Liver (tissue), 9 donors: Measurements from ENCODE around the gene XRCC1. TPM values are rescaled to one million over a fixed set of nuclear protein-coding genes. Genes with fewer than 3 reads are reported as not detected.
A peak's percentile ranks its signal among the peaks of the same experiment; 100 is the strongest.
"Not testable (repeated sequence)": the region's sequence is repeated elsewhere in the genome, so short reads cannot be mapped to it uniquely, and the experiment has no call there.

Experiments used
- DNase-seq: peaks from one replicate; pipeline ENCODE4 v3.0.0-alpha.2; 2017; ENCODE audit warnings: low spot score
- H3K27ac ChIP-seq, 2 donors: one replicate each; pipeline ENCODE4 v1.7.0; 2013; ENCODE audit warnings: inconsistent platforms in 2 of 2, low read length in 2 of 2, control low read depth in 1 of 2, low read depth in 1 of 2, mild to moderate bottlenecking in 1 of 2
- H3K27me3 ChIP-seq, 4 donors: one replicate each; pipeline versions ENCODE4 v1.6.1 to v1.7.0; 2013; ENCODE audit warnings: low read length in 3 of 4, inconsistent platforms in 1 of 4, mild to moderate bottlenecking in 1 of 4, moderate library complexity in 1 of 4; ENCODE audit not compliant: control insufficient read depth in 4 of 4, insufficient read depth in 4 of 4
- H3K36me3 ChIP-seq, 4 donors: one replicate each; pipeline versions ENCODE4 v1.6.1 to v1.7.0; 2013; ENCODE audit warnings: low read length in 3 of 4, mild to moderate bottlenecking in 3 of 4, low read depth in 1 of 4, moderate library complexity in 1 of 4; ENCODE audit not compliant: control insufficient read depth in 4 of 4, insufficient read depth in 3 of 4
- H3K4me1 ChIP-seq, 4 donors: one replicate each; pipeline versions ENCODE4 v1.6.1 to v1.7.0; 2013; ENCODE audit warnings: low read length in 3 of 4, mild to moderate bottlenecking in 3 of 4, moderate library complexity in 1 of 4; ENCODE audit not compliant: control insufficient read depth in 4 of 4, insufficient read depth in 4 of 4
- H3K4me3 ChIP-seq, 3 donors: one replicate each; pipeline versions ENCODE4 v1.6.1 to v1.7.0; 2013; ENCODE audit warnings: low read length in 3 of 3, control low read depth in 1 of 3, low read depth in 1 of 3, mild to moderate bottlenecking in 1 of 3
- H3K9ac ChIP-seq, 2 donors: one replicate each; pipeline ENCODE4 v1.7.0; 2013; ENCODE audit warnings: low read length in 2 of 2, mild to moderate bottlenecking in 2 of 2, moderate library complexity in 2 of 2, control low read depth in 1 of 2, low read depth in 1 of 2
- H3K9me3 ChIP-seq, 4 donors: one replicate each; pipeline versions ENCODE4 v1.6.1 to v1.7.0; 2013; ENCODE audit warnings: low read length in 3 of 4; ENCODE audit not compliant: control insufficient read depth in 4 of 4
- EGR1 ChIP-seq, 2 donors: IDR thresholded peaks; 2 replicates each; pipeline ENCODE4 v1.6.1; 2016 to 2018; ENCODE audit warnings: antibody characterized with exemption in 2 of 2, low read depth in 2 of 2
- GABPA ChIP-seq, 2 donors: IDR thresholded peaks in 1 of 2; conservative IDR thresholded peaks in 1 of 2; 2 replicates each; pipeline ENCODE4 v1.6.1; 2016; ENCODE audit warnings: antibody characterized with exemption in 2 of 2, mild to moderate bottlenecking in 1 of 2, moderate library complexity in 1 of 2
- HNF4A ChIP-seq, 2 donors: conservative IDR thresholded peaks; 2 replicates each; pipeline ENCODE4 v1.6.1; 2016; ENCODE audit warnings: antibody characterized with exemption in 2 of 2, mild to moderate bottlenecking in 2 of 2
- JUND ChIP-seq, 2 donors: IDR thresholded peaks; 2 replicates each; pipeline ENCODE4 v1.6.1; 2016; ENCODE audit warnings: antibody characterized with exemption in 2 of 2
- RAD21 ChIP-seq, 2 donors: IDR thresholded peaks; 2 replicates each; pipeline ENCODE4 v1.6.1; 2016; ENCODE audit warnings: antibody characterized with exemption in 2 of 2, mild to moderate bottlenecking in 2 of 2
- REST ChIP-seq: IDR thresholded peaks from 2 replicates; pipeline ENCODE4 v1.6.1; 2016; ENCODE audit warnings: antibody characterized with exemption, mild to moderate bottlenecking
- SP1 ChIP-seq: IDR thresholded peaks from 2 replicates; pipeline ENCODE4 v1.6.1; 2018; ENCODE audit warnings: antibody characterized with exemption, mild to moderate bottlenecking
- WGBS: extraction: QIAGEN DNeasy Blood & Tissue Kit; methylation state at CpG from one replicate; pipeline ENCODE4 v1.1.7; 2013; 5-methylcytosine and 5-hydroxymethylcytosine counted together
- polyA plus RNA-seq, 2 donors: library from polyadenylated mRNA; stranded (reverse) in 1 of 2; unstranded in 1 of 2; fragments of 200-250 nt in 1 of 2; fragments of >200 nt in 1 of 2; fragmentation: Nextera tagmentation in 1 of 2; extraction: Ambion mirVana in 1 of 2; gene quantifications; one replicate each; pipeline versions ENCODE4 v1.2.1 to v1.2.3, GENCODE V29; 2013 to 2015
- total RNA-seq, 2 donors: library from RNA; depleted of rRNA; stranded (reverse); fragments of >200 nt; gene quantifications; one replicate each; pipeline ENCODE4 v1.2.3, GENCODE V29; 2014
- donor health status: healthy.
- donor health status: healthy.
- donor health status: healthy.
- donor health status: healthy.
- donor health status: healthy.

The XRCC1 gene
- total and polyA plus RNA-seq, 4 donors = 3.6 to 9.8 (median 4.9) TPM

- not testable (repeated sequence) for H3K27me3 ChIP-seq, H3K9ac ChIP-seq, H3K9me3 ChIP-seq, H3K4me3 ChIP-seq, H3K27ac ChIP-seq, DNase-seq, H3K4me1 ChIP-seq
- H3K36me3 ChIP-seq = peaks cover 0 to 15% (median 14%) of the 10 kb centered on the region in 4 donors
- TF ChIP-seq SP1 = peak; percentile 13
- peak; percentile 4 to 44 for TF ChIP-seq HNF4A (conservative IDR thresholded peaks at IDR 0.05)
Measured at GRCh38 chr19:43512399-43512798, 62.9 kb downstream of the XRCC1 start.

GRCh38 chr19:43511324-43511723 is 64.0 kb downstream of the XRCC1 start:
- H3K9ac ChIP-seq = no peak overlapping the region
- no peaks in the 10 kb centered on the region for H3K27me3 ChIP-seq
- H3K4me3 ChIP-seq = no peak overlapping the region
- H3K9me3 ChIP-seq = no peaks in the 10 kb centered on the region
- no peak for DNase-seq
- peaks cover 0 to 14% (median 13%) of the 10 kb centered on the region in 4 donors for H3K36me3 ChIP-seq
- no peak for TF ChIP-seq JUND (IDR thresholded peaks at IDR 0.05)
- no peak for TF ChIP-seq RAD21 (IDR thresholded peaks at IDR 0.05)
- TF ChIP-seq SP1 = no peak
- TF ChIP-seq GABPA (IDR thresholded peaks at IDR 0.05 in 1 of 2, conservative IDR thresholded peaks at IDR 0.05 in 1 of 2) = no peak
- no peak for TF ChIP-seq HNF4A (conservative IDR thresholded peaks at IDR 0.05)
- TF ChIP-seq REST = no peak
- H3K4me1 ChIP-seq = peaks cover 0 to 3% (median 1%) of the 10 kb centered on the region in 4 donors
- 92% methylated on average over 5 of the region's 5 CpGs for WGBS
- no peak overlapping the region for H3K27ac ChIP-seq

GRCh38 chr19:43510713-43511112 is 64.6 kb downstream of the XRCC1 start:
- Histone ChIP-seq H3K4me1 (peaks cover 0 to 3% (median 1%) of the 10 kb centered on the region in 4 donors), H3K27me3 (no peaks in the 10 kb centered on the region), H3K36me3 (peaks cover 0 to 14% (median 13%) of the 10 kb centered on the region in 4 donors), H3K4me3 (no peak overlapping the region), H3K27ac (no peak overlapping the region), H3K9me3 (no peaks in the 10 kb centered on the region), H3K9ac (no peak overlapping the region)
- no peak for TF ChIP-seq REST
- no peak for TF ChIP-seq HNF4A (conservative IDR thresholded peaks at IDR 0.05)
- TF ChIP-seq EGR1 (IDR thresholded peaks at IDR 0.05; ENCODE audit: low read depth in 2 of 2) = no peak
- 98% methylated on average over 9 of the region's 9 CpGs for WGBS
- DNase-seq = no peak
